Activated CD4-positive, alpha-beta T cell treated with anti-CD3 and anti-CD28 coated beads, Interleukin-2, Interleukin-4, amounts not matched to agents 100 ng/mL and 50 ng/mL, durations not matched to agents 16 hours and 8 hours (primary cell): ENCODE data around the gene NFILZ.

Source experiments
- DNase-seq: peaks from one replicate; pipeline ENCODE4 v3.0.0-alpha.2; 2020; ENCODE audit warnings: low spot score

NFILZ gene, protein sequence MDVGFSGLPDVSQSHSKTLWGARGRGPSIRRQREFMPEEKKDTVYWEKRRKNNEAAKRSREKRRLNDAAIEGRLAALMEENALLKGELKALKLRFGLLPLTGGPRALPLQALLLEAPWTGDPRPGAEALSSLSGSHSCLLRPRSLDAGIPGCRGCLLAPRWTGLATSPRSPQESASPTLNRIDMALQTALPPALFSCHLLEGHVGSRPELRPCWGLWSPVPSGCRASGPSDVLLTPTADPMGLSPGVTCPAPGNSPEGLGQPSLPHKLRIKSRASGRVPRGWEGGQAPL

DNA sequence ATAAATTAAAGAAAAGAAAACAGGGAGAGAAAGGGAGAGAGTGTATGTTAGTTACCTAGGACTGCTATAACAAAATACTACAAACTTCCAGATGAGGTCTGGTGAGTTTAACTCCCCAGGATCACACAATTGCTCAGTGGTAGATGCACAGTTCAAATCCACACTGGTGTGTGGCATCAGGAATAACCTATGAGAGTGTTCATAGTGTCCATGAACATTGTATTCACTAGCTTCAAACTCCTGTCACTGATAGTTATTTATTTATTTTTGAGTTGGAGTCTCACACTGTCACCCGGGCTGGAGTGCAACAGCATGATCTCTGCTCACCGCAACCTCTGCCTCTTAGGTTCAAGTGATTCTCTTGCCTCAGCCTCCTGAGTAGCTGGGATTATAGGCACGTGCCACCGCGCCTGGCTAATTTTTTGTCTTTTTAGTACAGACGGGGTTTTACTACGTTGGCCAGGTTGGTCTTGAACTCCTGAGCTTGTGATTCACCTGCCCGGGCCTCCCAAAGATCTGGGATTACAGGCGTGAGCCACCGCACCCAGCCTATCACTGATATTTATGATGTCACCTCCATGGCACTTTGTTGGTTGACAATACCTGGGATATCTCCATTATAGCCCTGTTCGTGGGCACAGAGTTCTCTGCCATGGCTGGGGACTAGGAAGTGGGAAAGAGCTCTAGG is at the start of gene NFILZ:
Gene NFILZ, plus strand, starts transcription at position 638 of the 688 bp plus-strand sequence. CDS start 46,133 bp downstream, outside the sequence.
- DNase-seq: no peak

DNA sequence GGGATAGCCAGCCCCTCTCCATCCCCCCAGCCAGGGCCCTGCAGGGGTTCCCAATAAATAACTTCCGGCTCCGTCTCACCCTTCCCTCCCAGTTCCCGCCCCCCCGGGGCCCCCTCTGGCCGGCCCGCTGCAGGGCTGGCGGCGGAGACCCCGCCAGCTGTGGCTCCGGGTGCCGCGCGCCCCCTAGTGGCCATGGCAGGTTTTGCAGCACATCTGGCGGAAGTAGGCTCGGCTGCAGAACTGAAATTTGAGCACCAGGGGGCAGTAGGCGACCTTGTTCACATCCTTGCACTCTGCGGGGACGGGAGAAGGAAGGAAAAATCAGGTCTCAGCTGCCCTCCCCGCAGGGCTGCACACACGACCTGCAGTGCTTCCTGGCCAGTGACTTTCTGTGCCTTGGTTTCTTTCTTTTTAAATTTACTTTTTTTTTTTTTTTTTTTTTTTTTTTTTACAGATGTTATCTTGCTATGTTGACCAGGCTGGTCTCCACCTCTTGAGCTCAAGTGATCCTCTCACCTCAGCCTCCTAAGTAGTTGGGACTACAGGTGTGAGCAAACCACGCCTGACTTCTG is 49.6 kb upstream of the NFILZ start:
- DNase-seq: peak; percentile 87

DNA sequence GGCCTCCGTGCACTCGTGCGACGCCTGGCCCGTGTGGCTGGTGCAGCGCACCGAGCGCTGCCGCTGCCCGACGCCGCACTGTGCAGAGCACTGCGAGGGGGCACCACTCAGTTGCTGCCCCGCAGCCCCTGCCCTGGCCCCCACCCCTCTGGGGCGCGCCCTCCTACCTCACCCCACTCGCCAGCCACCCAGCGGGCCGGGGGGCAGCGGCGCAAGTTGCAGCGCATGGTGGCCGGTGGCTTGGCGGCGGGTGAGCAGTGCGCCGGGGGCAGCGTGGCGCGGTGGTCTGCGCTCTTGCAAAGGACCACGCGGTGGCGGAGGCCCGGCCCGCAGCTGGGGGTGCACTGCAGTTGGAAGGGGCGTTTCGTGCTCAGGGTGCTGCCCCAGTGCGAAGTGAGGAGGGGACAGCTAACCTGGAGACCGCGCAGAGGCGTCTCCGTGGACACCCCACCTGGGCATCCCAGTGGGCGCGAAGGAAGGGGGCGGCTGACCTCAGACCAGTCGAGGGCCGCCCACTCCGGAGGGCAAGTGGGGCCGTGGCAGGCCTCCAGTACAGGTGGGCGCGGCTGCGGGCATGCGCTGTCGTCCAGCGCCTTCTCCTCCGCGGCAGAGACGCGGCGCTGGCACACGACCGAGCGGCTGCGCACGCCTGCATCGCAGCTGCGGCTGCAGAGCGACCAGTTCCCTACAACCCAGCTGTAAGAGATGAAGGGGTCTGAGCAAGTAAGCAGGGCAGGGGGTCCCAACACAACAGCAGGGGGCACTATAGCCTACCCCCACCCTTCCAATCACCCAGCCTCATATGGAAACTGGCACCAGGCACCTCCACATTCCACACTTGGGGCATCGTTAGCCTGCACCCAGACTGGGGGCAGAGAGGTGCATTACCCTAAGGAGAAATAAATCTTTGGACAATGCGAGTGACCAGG is 45.2 kb upstream of the NFILZ start:
- DNase-seq: no peak

DNA sequence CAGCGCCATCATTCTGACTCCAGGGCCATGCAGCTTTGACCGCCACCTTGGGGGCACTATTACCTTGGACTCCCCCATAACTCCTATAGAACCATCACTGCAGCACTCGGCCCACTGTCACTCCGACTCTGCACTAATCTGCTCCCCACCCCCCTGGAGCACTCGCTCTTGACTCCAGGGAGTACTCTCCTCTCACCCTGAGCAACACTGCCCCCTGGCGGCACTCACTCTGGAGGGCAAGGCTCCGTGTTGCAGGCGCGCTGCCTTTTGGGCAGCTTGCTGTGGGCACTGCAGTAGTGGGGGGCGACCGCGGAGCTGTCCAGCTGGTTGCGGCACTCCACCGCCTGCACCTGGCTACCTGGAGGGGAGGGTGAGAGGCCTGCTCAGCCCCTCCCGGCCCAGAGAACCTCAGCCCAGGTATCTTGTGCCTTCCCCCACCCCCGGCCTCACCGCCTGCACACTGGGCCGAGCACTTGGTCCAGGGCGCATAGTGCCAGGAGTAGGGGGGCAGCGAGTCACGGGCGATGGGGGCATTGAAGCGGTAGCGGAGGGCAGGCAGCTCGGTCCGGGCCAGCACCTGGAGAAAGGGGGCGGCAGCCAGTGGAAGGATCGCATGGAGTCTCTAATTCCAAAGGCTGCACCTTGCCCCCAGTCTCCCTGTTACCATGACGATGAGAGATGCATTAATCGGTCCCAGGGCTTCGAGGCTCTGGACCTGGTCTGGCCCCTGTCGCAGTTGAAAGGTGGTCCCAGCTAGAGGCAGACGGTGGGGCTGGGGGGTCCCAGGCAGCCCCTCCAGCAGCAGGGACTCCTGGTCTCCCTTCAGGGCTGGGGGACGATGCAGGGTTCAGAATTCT is 44.3 kb upstream of the NFILZ start:
- peak; percentile 61 for DNase-seq

DNA sequence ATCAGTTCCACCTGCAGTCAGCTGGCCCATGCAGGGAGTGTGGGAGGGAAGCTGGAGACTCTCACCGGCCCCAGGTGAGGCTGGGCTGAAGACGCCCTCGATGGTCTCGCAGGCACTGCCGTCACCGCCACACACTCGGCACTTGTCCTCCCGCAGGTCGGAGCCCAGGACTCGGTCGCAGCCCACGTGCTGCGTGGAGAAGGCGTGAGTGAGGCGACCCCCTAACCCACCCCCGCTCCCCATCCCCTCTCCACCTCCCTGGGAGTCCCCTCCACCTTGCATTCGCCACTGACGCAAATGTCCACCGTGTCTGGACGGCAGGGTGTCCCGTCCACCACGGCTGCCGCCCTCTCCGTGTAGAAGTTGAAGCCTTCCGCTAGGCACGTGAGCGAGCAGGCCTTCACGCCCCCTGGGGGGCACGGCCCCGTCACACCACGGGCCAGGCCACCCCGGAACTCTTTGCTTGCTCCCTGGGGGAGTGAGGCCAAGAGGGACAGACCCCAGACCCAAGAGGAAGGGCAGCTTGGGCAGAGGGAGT is 41.2 kb upstream of the NFILZ start:
- DNase-seq: no peak

DNA sequence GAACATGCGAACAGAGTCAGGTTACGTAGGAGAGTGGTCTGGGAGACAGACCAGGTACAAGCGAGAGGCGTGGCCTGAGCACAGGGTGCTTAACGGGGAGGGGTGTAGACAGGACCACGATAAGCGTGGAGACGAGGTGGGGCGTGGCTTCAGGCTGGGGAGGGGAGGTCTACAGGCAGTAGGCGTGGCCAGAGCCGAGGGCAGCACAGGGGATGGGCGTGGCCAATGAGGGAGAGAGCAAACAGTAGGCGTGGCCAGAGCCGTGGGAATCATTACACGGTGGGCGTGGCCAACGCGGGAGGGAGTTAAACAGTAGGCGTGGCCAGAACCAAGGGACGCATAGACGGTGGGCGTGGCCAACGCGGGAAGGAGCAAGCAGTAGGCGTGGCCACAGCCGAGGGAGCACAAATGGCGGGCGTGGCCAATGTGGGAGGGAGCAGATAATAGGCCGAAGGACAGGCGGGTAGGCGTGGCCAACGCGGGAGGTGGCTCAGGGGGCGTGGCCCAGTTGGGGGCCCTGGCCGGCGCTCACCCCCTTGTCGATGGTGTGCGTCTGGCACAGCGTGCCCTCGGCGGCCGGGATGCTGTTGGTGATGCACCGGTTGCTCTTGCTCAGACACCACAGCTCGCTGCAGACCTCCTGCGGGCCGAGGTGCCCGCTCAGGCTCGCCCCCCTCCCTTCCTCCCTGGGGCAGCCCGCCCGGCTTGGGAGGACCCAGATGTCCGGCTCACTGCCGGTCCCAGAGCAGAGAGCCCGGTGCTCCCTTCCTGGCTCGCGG is 38.0 kb upstream of the NFILZ start:
- peak; percentile 65 for DNase-seq

DNA sequence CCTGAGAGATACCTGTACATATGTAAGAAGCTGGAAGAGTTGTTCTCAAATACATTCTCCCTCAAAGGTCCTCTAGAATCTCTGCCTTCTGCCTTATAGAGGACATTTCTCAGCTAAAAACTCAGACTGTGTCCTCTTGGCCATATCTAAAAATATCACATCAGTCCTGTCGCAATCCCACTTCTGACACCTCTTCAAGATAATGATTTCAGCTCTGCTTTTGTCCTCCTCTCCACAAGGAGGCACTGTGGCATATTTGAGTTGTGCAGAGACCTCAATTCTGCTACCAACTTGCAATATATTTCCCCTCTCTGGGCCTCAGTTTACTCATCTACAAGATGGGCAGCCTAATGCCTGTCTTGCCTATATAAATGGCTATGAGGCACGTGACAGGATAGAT is 36.5 kb upstream of the NFILZ start:
- DNase-seq: no peak

DNA sequence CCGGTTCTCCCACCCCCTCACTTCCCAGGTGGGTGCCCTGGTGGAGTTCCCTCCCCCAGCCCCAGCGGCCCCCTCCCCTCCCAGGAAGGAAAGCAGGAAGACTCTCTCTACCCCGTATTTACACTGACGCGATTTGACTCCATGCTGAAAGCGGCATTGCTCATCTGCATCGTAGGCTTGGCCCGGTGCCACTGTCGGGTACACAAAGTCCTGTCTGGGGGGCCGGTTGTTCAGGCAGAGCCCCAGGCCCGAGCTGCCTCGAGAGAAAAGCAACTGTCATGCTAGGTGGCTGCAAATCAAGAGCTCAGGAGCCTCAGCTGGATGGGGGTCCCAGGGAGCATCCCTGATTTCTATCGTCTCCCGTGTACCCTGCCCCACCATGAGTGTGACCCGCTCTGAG is 34.8 kb upstream of the NFILZ start:
- DNase-seq: no peak

DNA sequence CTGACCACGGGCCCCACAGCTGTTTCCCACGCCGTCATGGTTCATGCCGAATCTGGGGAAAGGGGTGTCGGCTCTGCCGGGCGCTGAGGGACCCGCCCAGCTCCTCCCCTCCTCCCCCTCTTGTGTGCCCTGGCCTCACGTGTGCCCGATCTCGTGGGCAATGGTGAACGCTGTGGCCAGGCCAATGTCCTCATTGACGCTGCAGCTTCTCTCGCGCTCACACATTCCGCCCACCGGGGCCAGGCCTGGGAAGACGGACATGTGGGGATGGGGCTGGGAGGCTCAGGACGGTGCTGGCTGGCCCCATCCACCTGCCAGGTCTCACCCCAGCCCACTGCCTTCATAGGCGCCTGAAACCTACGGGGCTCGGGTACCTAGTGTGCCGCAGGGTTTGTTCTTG is 34.3 kb upstream of the NFILZ start:
- DNase-seq: no peak

DNA sequence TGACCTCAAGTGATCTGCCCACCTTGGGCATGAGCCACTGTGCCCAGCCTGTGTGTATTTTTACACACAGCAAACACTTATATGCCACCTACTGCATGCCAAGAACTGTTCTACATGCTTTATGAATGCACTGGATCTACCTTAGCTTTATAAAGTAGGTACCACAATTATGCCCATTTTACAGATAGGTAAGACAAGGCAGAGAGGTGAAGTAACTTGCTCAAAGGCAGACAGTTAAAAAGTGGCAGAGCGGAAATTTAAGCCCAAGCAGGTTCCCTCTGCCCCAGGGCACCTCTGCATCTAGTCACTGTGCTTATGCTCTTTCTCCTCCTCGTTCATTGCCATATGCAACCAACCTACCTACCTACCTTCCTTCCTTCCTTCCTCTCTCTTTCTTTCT is 30.4 kb upstream of the NFILZ start:
- no peak for DNase-seq

DNA sequence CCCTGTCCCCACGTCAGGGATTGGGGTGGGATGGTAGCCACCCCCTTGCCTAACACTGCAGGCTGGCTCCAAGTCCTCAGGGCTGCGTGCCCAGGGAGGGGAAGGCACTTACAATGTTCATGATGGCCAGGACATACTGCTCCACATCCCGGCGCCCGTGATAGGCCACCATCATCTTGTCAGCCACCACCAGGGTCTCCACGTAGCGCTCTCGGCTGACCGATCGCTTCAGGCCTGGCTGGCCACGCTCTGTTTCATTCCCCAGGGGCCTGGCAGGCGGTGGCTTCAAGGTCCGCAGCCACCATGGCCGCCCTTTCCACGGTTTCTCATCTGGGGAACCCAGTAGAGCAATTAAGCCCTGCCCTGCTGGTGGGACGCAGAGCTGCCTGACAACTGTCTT is 29.6 kb upstream of the NFILZ start:
- DNase-seq: no peak

DNA sequence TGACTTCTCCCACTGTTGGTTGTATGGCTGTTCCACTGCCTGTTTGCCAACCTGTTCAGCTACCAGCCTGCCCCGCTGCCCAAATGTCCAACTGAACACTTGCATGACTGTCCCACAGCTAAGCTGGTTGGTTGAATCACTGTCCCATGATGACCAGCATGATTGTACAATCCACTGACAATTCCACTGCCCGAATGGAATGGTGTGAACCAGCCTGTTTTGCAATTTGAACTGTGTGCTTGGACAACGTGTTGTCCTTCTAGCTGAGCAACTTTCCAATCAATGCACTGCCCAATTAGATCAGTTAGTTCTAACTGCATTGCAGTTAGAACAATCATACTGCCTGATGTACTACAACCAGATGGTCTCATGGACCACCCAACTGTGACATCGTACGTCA is 28.6 kb upstream of the NFILZ start:
- no peak for DNase-seq

DNA sequence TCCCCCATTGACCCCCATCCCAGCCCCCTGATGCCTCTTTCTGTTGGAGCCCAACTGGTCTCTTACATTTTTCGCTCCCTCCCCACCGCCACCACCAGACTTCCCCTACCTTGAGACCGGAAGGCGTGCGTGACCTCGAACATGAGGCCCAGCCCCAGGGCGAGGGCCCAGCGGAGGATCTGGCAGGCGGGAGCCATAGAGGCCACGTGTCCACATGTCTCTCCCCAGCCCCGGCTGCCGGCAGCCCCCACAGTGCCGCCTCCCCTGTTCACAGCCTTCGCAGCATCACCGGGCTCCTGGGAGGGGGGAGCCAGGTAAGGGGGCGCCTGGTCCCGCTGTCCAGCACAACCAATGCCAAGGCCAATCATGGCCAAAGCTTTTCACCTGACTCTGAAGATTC is 24.9 kb upstream of the NFILZ start:
- no peak for DNase-seq

DNA sequence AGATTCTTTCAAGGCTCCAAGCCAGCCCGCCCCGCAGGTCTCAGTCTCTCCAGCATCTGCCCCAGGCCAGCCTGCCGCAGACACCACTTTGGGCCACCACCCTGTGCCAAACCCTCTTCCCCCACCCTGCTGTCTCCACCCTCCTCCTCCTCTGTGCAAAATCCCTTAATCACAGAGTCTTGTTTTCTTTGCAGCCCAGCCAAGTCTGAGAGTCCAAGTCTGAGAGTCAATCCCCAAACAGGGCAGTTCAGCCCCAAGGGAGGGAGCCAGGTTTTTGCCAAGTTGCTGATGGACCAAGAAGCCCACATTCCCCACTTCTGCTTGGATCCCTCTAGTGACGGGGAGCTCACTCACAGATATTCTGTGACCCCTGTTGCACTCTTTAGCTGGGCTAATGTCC is 23.0 kb upstream of the NFILZ start:
- DNase-seq: no peak

DNA sequence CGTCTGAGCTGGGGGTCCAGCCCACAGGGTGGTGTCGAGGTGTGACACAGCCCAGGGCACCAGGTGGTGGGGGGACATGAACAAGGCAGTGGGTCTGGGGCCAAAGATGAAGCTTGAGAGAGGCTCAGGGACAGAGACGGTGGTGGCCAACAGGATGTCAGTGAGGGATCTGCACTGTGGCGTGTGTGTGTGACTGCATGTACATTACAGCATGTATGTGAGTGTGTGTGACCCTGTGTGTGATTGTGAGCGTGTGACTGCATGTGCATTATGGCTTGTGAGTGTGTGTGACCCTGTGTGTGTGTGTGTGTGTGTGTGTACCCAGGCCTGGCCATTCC is 21.5 kb upstream of the NFILZ start:
- DNase-seq: no peak

DNA sequence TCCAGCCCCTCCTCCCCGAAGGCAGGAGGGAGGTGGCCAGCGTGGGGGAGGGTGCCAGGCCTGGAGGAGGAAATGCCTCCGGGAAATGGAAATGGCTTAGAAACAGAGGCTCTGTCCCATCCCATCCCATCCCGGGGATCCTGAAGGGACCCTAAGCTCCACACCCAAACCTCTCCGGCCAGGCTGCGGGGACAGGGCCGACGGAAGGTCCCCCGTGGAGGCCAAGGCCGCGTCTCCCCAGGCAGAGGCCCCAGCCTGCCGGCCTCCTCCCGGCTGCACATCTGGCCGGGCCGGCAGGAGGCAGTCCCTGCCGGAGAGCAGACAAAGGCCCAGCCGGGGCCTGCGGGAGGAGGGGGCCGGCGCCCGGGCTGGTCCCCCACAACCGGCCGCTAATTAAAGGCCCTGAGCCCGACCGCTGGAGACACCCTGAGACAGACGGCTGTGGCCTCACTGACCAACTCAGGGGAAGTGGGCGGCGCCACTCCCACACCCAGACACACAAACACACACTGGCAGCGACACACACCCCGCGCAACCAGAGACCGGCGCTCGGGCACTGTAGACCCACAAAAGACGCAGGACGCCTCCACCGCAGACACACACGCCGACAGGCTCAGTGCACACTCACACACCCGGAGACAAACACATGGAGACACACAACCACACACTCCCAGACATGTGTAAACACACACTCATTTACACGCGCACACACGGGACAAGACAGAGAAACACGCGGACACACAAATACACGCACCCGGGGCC is 21.0 kb upstream of the NFILZ start:
- no peak for DNase-seq

DNA sequence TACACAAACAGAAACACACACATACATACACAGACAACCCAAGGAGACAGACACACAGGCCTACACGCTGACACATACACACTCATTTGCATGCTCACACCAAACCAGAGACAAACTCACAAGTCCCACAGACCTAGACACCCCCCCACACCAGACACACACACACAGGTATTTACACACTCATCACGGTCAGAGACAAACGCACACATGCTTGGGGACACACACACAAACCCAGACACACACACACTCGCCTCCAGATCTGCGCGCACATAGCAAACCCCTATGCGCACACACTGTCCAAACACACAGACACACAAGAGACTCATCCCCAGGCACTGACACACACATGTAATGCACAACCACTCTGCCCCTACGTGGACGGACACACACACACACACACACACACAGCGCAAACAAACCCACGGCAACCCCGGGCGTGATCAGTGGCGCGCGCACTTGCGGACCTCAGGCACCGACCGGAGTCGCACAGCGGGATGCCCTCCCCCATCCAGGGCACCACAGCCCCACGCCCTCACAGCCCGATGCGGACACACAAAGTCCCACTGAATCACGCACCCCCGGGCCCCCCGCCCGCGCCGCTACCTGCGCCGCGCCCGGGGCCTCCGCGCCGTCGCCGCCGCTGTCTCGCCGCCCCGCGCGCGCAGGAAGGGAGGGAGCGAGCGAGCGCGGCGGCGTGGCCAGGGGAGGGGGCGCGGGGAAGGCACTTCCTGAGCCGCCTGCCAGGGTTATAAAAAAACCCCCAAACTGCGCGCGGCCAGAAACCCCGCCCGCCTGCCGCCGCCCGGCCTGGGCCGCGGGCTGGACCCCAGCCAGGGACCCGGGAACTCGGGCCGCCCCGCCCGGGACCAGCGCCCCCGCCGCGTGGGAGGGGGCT is 20.1 kb upstream of the NFILZ start, which contains the start of gene ADAMTS10:
Gene ADAMTS10, minus strand, starts transcription at position 675 of the 895 bp plus-strand sequence. CDS start 5,005 bp downstream, outside the sequence.
- no peak for DNase-seq

DNA sequence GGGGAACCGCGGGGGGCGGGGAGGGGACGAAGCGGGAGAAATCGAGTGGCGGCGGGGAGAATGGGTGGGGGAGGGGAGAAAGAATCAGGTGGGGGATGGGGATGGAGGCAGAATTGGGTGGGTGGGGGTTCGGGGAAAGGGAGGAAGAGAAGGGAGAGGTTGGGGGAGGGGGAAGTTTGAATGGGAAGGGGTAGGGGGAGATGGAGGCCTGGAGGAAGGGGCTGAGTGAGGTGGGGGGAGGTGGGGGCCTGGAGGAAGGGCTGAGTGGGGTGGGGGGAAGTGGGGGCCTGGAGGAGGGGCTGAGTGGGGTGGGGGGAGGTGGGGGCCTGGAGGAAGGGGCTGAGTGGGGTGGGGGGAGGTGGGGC is 19.5 kb upstream of the NFILZ start:
- no peak for DNase-seq
